NCI-H2029 treated with DMSO at 0.1 percent for 48 hours (cell line): ENCODE measurements around the gene SLC10A1.
"Not testable (repeated sequence)": the region's sequence is repeated elsewhere in the genome, so short reads cannot be mapped to it uniquely, and the experiment has no call there.

ENCODE experiments used
- DNase-seq: peaks from one replicate; lab custom pipeline; 2025; lab: John Stamatoyannopoulos, UW

Gene SLC10A1

GRCh38 chr14:69769623-69770022, 27.4 kb downstream of the SLC10A1 start:
- no peak for DNase-seq

- DNase-seq: no peak
These were observed 28.2 kb downstream of the SLC10A1 start for GRCh38 chr14:69768873-69769272.

GRCh38 chr14:69767369-69767999, 29.6 kb downstream of the SLC10A1 start:
- DNase-seq: peak; percentile 45

GRCh38 chr14:69766984-69767368, 30.1 kb downstream of the SLC10A1 start, which contains the start of gene SRSF5:
Gene SRSF5 (plus strand): TSS chr14:69767142. CDS start chr14:69768157, 1,015 bp downstream.
- DNase-seq: peak; percentile 64

GRCh38 chr14:69763761-69764510, 33.1 kb downstream of the SLC10A1 start:
- no peak for DNase-seq

GRCh38 chr14:69760810-69761209, 36.2 kb downstream of the SLC10A1 start:
- no peak for DNase-seq

- DNase-seq: no peak
These were observed 40.7 kb downstream of the SLC10A1 start for GRCh38 chr14:69756298-69756697.

GRCh38 chr14:69755784-69756183, 41.3 kb downstream of the SLC10A1 start:
- no peak for DNase-seq

GRCh38 chr14:69755296-69755695, 41.7 kb downstream of the SLC10A1 start:
- DNase-seq: no peak

- DNase-seq: no peak
These were observed 42.6 kb downstream of the SLC10A1 start for GRCh38 chr14:69754487-69754886.

- no peak for DNase-seq
These were observed 43.2 kb downstream of the SLC10A1 start for GRCh38 chr14:69753860-69754259.

GRCh38 chr14:69752773-69753172, 44.3 kb downstream of the SLC10A1 start:
- no peak for DNase-seq

- DNase-seq: no peak
These were observed 46.5 kb downstream of the SLC10A1 start for GRCh38 chr14:69750495-69750894.

- no peak for DNase-seq
These were observed 47.1 kb downstream of the SLC10A1 start for GRCh38 chr14:69749956-69750355.

GRCh38 chr14:69741055-69741454, 56.0 kb downstream of the SLC10A1 start:
- no peak for DNase-seq

GRCh38 chr14:69736405-69736804, 60.6 kb downstream of the SLC10A1 start:
- DNase-seq: not testable (repeated sequence)

- not testable (repeated sequence) for DNase-seq
These were observed 65.0 kb downstream of the SLC10A1 start for GRCh38 chr14:69731919-69732598.

GRCh38 chr14:69727860-69728259, 69.2 kb downstream of the SLC10A1 start:
- DNase-seq: no peak

- DNase-seq: no peak
These were observed 70.1 kb downstream of the SLC10A1 start for GRCh38 chr14:69726761-69727511.
